Pulmonary artery endothelial cell (primary cell): ENCODE results near the gene PRICKLE4. TPM values are rescaled to one million over a fixed set of nuclear protein-coding genes. Genes with fewer than 3 reads are reported as not detected.
"Not testable (repeated sequence)": the region's sequence is repeated elsewhere in the genome, so short reads cannot be mapped to it uniquely, and the experiment has no call there.

Source experiments
- DNase-seq: peaks from one replicate; pipeline ENCODE4 v3.0.0-alpha.2; 2011; ENCODE audit warnings: low read depth, low spot score
- total RNA-seq: library from RNA; depleted of rRNA; stranded (reverse); fragments of >200 nt; gene quantifications from 2 replicates; pipeline ENCODE4 v1.2.3, GENCODE V29; 2014

PRICKLE4 gene
- total RNA-seq, 1 donor from 2014 or later: 1.1 TPM

GRCh38 chr6:41744236-41744787 is 36.3 kb upstream of the PRICKLE4 start:
- DNase-seq: no peak

GRCh38 chr6:41746107-41746506 is 34.5 kb upstream of the PRICKLE4 start:
- no peak for DNase-seq

DNA sequence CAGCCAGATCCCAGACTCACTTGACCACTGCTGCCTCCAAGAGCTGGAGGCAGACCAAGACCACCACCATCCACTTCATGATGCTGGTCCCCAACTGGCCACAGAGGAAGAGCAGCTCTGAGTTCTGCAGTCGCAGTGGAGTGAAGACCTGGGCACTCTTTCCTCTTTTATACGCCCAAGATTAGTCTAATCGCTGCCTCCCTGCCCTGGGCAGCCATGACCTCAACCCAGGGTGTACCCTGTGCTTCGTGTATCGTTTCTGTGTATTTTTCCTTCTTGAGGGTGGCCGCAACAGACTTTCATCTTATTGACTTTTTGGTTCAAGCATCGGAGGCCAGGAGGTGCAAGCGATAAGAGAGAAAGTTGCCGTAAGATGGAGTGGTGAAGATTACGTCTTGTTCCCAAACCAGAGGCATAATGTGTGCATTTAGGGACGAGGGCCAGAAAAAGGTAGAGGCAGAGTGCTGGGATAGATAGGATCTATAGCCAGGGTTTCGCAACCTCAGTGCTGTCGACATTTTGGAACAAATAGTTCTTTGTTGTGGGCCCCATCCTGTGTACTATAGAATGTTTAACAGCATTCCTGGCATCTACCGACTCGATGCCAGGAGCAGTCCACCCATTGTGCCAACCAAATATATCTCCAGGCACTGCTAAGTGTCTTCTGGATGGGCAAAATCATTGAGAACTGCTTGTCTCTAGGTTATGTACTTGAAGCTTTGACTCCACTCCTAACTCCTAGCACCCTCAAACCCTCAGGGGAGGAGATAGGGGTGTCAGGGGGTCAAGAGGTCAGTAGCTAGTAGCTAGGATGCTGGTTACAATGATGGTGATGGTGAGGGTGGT is 33.1 kb upstream of the PRICKLE4 start, which contains the start of gene PGC:
Gene PGC, minus strand, starts transcription at position 142 of the 846 bp plus-strand sequence. Its CDS starts 63 bp downstream, at position 79.
- DNase-seq: no peak

GRCh38 chr6:41748102-41748477 is 32.5 kb upstream of the PRICKLE4 start:
- DNase-seq: no peak

DNA sequence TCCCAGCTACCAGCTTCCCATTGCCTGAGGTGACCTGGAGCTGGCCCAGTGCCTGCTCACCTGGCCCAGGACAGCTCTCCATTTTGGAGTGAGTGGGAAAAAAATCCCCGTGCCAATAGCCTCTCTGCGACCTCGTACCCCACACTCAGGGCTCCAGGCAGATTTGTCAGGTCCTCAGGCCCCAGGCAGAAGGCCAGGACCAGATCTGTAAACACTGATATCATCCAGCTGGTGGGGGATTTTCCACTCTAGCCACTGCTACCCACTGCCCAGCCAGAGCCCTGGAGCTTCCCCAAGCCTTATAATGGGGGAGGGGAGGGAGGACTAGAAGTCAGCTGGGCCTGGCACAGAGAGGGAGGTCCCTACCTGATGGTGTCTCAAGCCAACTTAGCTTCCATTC is 32.0 kb upstream of the PRICKLE4 start:
- no peak for DNase-seq

DNA sequence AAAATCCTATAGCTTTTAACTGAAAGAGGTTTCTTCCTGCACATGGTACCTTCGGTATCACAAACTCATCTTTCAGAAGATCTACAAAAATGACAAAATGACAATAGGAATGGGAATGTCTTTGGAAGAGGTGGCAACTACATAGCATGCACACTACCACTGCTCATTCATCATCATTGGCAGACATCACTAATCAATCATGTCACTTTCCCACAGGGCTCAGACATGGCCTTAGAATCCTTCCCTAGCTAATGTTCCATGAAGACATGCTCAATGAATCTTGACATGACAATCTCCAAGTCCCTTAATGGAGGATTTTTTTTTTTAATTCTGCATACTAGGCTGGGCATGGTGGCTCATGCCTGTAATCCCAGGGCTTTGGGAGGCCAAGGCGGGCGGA is 30.2 kb upstream of the PRICKLE4 start:
- DNase-seq: no peak

GRCh38 chr6:41755895-41756294 is 24.7 kb upstream of the PRICKLE4 start:
- DNase-seq: no peak

DNA sequence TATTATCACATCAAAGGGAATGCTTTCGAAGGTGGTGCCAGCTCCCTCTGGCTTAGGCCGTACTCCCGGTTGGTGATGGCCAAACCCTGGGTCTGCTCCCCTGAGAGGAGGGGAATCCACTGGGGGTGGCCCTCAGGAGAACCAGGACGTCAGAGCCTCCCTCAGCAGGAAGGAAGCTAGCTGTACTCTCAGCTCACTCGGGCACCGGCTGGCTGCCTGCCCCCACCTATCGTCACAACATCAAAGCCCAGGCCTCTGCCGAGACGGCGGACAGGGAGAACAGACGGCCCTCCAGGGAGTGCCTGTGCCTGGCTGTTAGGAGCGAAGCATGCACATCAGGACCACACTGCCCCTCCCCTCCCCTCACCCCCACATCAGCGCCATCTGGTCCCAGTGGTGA is 24.2 kb upstream of the PRICKLE4 start:
- DNase-seq: no peak

GRCh38 chr6:41757271-41757670 is 23.3 kb upstream of the PRICKLE4 start:
- no peak for DNase-seq

DNA sequence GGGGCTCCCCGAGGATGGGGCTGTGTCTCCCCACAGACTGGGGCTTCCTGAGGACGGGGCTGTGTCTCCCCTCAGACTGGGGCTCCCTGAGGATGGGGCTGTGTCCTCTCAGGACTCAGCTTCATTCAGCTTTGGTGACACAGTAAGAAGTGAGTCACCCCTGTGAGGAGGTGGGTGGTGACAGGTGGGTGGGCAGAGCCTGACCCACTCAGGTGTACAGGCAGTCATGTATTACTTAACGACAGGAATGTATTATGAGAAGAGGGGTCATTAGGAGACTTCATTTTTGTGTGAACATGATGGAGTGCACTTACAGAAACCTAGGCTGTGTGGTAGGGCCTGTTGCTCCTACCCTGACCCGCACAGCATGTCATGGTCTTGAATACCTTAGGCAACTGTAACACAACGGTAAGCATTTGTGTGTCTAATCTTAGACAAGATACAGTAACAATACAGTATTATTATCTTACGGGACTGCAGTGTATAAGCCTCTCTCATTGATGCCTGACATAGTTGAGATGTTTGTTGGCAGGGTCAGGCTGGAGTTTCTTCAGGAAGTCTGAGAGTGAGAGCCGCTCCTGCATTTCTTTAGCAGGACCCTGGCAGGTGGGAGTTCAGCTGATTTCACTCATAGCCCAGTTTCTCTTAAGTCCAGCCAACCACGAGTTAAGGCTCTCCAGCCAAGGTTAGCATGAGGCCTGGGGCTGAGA is 22.5 kb upstream of the PRICKLE4 start:
- no peak for DNase-seq

- no peak for DNase-seq
Measured at GRCh38 chr6:41758641-41759035, 21.9 kb upstream of the PRICKLE4 start.

DNA sequence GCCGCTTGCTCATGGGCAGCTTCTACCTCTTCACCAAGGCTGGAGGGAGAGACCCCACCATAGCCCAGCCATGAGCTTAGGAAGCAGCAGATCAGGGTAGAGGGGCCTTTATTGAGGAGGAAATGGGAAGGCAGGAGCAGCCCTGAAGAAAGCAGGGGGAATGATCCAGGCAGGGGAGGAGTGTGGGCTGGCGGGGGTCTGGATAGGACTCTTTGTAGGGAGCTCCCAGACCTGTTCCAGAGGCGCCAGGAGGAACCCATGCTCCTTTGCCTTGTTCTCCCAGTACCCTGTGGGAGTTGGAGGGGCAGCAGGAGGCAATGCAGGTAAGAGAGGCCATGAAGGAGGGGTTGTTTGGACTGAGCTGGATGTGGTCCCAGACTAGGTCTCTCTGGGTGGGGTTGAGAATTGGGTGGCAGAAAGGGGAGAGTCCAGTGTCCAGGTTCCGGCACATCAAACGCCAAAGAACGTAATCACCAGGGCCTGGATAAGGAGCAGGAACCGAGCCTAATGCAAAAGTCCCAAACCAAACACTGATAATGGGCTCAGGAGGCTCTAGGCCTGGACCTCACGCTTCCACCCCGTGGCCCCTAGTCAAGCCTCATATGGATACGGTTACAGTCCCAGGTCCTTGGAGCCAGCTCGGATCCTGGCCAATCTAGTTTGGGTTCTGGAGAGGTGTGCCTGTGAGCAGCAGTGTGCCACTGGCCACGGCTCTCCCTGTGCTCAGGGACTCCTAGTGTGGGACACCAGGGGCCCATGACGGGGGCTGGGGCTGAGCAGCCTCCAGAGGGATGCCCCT is 21.3 kb upstream of the PRICKLE4 start:
- DNase-seq: no peak

- no peak for DNase-seq
Measured at GRCh38 chr6:41759905-41760579, 20.5 kb upstream of the PRICKLE4 start.

GRCh38 chr6:41763470-41763869 is 17.1 kb upstream of the PRICKLE4 start:
- DNase-seq: peak; percentile 46

DNA sequence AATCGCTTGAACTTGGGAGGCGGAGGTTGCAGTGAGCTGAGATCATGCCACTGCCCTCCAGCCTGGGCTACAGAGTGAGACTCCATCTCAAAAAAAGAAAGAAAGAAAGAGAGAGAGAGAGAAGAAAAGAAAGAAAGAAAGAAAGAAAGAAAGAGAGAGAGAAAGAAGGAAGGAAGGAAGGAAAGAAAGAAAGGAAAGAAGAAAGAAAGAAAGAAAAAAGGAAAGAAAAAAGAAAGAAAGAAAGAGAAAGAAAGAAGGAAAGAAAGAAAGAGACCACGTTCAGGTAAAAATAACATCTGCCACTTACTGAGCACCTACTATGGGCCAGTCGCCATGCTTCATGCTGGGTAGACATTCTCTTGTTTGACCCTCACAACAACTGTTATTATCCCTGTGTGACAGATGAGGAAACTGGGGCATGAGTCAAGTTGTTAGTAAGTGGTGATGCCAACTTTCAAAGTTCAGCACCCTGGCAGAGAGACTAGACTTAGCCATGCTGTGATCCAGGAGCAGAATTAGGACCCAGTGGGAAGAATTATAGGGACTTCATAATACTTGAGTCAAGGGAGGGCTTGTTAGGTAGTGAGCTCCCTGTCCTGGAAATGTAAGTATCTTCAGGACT is 14.4 kb upstream of the PRICKLE4 start:
- not testable (repeated sequence) for DNase-seq

- DNase-seq: peak; percentile 67
Measured at GRCh38 chr6:41767112-41767833, 13.3 kb upstream of the PRICKLE4 start.

DNA sequence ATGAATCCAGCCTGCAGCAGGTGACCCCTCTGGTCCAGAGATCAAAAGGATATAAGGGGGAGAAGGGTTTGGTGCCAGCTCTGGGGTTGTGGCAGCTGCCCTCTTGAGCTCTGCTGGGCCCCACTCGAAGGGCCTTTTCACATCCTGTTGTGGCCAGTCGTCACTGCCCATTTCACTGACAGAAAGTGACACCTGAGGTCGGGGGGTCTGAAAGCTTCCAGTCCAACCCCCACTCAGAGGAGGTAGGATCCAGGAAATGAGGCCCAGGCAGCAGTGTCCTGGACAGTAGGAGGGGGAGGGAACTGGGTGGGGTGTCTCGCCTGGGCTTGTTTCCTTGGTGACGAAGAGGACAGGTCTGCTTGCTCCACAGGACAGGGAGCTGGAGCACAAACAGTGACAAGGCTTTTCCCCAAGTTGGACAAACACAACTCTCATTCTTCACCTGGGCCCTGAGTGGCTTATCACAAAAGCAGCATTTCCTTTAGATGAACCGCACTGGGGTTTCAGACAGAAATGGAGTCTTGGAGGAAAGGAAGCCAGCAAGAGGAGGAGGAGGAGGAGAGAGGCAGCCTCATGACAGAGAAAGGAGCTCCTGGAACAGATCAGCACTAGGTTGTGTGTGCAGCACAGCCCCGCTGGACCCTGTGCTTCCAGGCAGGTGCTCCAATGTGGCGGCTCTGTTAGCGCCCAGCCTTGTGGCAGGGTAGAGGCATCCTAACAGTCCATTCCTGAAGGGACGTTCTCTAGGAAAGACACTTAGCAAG is 11.9 kb upstream of the PRICKLE4 start:
- no peak for DNase-seq

- no peak for DNase-seq
Measured at GRCh38 chr6:41769376-41769775, 11.2 kb upstream of the PRICKLE4 start.
